Activated naive CD4-positive, alpha-beta T cell treated with anti-CD3 and anti-CD28 coated beads, Interleukin-2, amount 50 U/mL, for 24 hours (primary cell): ENCODE measurements around the gene TBC1D1.

Experiments
- H3K27ac Mint-ChIP-seq: one replicate; pipeline ENCODE4 v1.8.0; 2021; ENCODE audit warnings: mild to moderate bottlenecking, mixed read lengths
- H3K27me3 Mint-ChIP-seq: one replicate; pipeline ENCODE4 v1.8.0; 2021; ENCODE audit warnings: mixed read lengths
- H3K36me3 Mint-ChIP-seq: one replicate; pipeline ENCODE4 v1.8.0; 2021; ENCODE audit warnings: mixed read lengths
- H3K4me1 Mint-ChIP-seq: one replicate; pipeline ENCODE4 v1.8.0; 2021; ENCODE audit warnings: mixed read lengths
- H3K4me3 Mint-ChIP-seq: one replicate; pipeline ENCODE4 v1.8.0; 2021; ENCODE audit warnings: mild to moderate bottlenecking, mixed read lengths
- H3K9me3 Mint-ChIP-seq: one replicate; pipeline ENCODE4 v1.8.0; 2021; ENCODE audit warnings: mixed read lengths

The TBC1D1 gene

DNA sequence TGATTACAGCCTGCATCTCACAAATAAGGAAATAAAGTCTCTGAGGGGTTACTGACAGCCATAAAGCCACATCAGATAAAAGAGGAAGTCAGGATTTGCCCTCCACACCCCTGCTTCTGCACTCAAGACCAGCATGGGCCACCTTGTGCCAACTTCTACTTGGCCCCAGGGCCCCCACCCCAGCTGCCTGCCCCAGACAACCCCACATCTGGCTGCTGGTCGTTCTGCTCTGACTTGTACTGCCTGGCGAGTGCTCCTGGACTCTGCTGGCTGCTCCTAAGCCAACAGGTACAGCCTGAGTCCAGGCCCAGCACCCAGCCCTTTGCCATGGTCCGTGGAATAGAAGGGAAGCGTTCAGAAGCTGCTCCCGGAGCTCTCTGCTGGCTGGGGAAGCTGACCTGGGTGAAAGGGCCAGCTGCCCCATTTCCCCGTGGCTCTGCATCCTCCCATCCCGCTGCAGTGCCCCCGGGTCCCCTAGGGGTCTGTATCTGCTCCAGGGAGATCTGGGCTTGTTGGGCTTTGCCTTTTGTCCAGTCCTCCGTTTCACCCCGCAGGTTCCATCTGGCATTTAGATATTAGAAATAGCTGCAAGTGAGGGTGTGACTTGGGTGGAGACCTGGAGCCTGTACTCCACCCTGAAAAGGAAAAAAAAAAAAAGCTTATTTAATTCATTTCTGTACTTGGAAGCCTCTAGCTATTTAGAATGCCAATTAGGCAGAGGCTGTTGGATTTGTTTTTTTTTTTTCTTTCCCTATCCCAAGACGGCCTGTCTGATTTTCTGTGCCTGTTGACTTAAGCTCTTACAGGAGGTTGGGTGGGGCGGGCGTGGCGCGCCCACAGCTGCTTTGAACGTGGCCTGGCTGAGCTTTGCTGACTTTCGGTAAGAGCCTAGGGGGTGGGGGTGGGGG, 264.1 kb downstream of the TBC1D1 start:
- no peaks in the 10 kb centered on the region for H3K27me3 Mint-ChIP-seq
- H3K27ac Mint-ChIP-seq, result no peak overlapping the region
- H3K36me3 Mint-ChIP-seq, result peaks cover 1% of the 10 kb centered on the region
- peaks cover 66% of the 10 kb centered on the region for H3K4me1 Mint-ChIP-seq
- no peak overlapping the region for H3K4me3 Mint-ChIP-seq
- H3K9me3 Mint-ChIP-seq, result no peaks in the 10 kb centered on the region

DNA sequence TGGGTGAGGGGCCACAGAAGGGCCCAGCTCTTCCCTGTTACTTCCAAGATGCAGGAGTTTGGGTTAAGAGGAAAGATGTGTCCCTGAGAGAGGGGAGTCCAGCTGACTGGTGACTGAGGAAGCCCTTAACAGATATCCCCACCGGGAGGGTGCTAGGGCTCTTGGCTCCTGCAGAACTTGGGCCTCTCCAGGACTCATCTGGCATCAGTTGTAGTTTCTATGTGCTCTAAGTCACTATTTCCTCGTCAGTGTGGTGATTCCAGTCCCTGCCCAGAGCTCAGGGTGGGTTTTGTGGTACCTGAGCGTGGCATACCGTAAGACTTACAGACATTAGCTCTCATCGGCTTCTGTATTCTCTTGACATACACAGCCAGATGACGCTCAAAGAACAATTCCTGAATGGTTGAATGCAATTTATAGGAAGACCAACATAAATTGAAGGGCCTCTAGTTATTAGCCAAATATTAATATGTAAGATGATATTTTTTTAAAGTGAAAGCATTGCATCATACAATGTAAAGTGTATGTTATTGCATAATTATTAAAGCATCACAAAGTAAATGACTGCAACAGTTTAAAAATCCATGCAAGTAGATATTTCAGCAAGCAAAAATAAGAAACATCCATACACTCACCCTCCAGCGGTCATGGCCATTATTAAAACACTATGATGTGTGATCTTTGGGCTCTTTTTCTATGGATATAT, 264.9 kb downstream of the TBC1D1 start:
- H3K27me3 Mint-ChIP-seq, result no peaks in the 10 kb centered on the region
- peaks cover 72% of the 10 kb centered on the region for H3K4me1 Mint-ChIP-seq
- peak overlapping the region; percentile 90 for H3K27ac Mint-ChIP-seq
- no peak overlapping the region for H3K4me3 Mint-ChIP-seq
- H3K36me3 Mint-ChIP-seq, result peaks cover 1% of the 10 kb centered on the region
- no peaks in the 10 kb centered on the region for H3K9me3 Mint-ChIP-seq

DNA sequence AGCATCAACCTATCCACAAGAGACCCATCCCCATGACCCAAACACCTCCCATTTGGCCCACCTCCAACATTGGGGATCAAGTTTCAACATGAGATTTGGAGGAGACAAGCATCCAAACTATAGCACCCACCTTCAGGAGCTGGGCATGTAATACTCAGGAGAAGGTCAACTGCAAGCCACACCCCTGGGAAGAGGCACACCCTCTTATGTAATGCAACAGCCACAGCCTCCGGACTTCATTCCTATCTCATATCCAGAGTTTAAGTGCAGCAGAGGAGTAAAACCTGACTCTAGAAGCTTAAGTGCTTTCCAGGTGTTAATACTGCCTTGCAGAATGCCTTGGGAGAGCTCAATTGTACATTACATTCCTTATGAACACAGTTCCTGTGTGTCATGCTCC, 266.7 kb downstream of the TBC1D1 start:
- Mint-ChIP-seq H3K9me3 (no peaks in the 10 kb centered on the region), H3K27ac (no peak overlapping the region), H3K4me1 (peaks cover 87% of the 10 kb centered on the region), H3K4me3 (no peak overlapping the region), H3K27me3 (no peaks in the 10 kb centered on the region), H3K36me3 (peaks cover 1% of the 10 kb centered on the region)

DNA sequence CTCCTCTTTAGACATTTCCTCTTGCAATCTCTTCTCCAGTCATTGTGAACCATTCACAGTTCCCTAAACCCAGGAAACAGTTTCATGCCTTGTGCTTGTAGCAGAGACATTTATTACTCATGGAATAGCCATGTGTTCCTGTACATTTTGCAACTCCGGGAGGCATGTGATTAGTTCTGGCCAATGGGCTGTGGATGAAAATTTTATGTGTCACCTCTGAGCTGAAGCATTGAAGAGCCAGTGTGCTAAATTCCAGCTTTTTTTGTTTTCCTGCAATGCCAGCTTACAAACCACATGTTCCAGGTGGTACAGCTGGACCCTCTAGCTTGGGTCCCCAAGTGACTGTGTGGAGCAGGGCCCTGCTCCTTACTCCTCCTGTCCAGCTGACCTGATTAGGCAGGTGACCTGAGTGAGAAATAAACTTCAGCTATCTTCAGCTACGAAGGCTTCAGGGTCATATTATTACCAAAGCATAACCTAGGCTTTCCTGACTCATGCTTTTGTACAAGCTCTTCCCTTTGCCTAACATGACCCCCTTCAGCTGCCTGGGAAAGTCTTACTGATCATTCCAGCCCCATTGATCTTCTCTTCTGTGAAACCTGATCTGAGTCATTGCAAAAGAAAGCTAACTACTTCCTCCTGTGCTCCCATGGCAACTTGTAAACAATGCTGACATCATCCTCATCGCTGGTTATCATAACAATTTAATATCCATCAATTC, 269.8 kb downstream of the TBC1D1 start:
- Mint-ChIP-seq H3K36me3 (peaks cover 3% of the 10 kb centered on the region), H3K9me3 (no peaks in the 10 kb centered on the region), H3K4me1 (peaks cover 85% of the 10 kb centered on the region), H3K27ac (peak overlapping the region; percentile 96), H3K4me3 (peak overlapping the region; percentile 15), H3K27me3 (no peaks in the 10 kb centered on the region)

DNA sequence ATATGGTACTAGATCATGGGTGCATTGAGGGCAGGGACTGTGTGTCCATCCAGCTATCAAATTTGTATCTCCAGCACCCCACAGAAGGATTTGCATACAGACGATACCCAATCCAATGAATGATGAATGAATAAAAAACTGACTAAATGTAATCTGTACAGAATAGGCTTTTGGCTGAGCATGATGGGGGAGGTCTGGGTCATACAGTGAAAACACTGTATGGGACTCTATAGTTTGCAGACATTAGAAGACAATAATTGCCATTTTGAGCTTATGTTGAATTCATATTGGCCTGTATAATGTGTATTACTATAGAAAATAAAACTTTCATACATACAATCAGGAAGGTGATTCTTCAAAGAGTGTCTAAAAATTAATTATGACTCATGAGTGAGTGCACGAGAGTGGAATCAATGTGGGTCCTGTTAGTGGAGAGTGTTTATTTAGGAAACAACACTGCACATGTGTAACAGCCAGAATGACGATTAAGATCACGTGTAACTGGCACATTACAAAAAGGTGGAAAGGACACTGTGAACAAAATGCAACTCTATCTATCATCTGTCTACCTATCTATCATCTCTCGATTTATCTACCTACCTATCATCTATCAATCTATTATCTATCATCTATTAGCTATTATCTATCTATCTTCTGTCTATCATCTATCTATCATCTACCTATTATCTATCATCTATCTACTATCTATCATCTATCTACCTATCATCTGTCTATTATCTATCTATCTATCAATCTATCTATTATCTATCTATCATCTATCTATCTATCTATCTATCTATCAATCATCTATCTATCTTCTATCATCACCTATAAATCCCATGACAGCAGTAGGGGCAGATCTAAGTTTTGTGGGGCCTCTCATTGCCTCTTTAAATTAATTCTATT, 270.6 kb downstream of the TBC1D1 start:
- Mint-ChIP-seq H3K4me1 (peaks cover 84% of the 10 kb centered on the region), H3K27ac (peak overlapping the region; percentile 96), H3K36me3 (peaks cover 2% of the 10 kb centered on the region), H3K27me3 (no peaks in the 10 kb centered on the region), H3K4me3 (peak overlapping the region; percentile 37), H3K9me3 (no peaks in the 10 kb centered on the region)

DNA sequence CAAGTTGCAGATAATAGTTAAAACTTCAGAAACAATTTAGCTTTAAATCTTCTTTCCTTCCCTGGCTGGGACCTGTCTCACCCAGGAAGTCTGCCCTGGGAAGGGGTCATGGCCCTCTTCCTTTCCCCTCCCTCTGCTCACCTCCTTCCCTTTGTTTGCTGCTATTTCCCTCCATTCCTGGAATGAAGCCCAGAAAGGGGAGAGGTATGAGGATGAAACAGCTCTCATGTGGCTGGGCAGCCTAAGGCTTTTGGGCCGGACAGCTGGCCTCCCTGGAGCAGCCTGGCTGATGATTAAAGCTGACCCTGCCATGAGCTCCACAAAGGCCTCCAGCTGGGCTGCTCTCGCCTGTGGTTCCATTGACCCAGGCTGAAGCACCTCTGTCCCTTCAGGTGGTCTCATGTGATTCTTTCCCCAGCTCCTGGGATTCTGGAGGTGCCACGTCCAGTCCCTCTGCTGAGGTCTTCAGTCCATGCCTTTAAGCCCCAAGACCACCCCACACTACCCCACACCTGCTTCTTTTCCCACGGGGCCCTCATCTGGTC, 271.4 kb downstream of the TBC1D1 start:
- Mint-ChIP-seq H3K27me3 (no peaks in the 10 kb centered on the region), H3K27ac (peak overlapping the region; percentile 95), H3K4me1 (peaks cover 87% of the 10 kb centered on the region), H3K9me3 (no peaks in the 10 kb centered on the region), H3K36me3 (peaks cover 2% of the 10 kb centered on the region), H3K4me3 (no peak overlapping the region)

DNA sequence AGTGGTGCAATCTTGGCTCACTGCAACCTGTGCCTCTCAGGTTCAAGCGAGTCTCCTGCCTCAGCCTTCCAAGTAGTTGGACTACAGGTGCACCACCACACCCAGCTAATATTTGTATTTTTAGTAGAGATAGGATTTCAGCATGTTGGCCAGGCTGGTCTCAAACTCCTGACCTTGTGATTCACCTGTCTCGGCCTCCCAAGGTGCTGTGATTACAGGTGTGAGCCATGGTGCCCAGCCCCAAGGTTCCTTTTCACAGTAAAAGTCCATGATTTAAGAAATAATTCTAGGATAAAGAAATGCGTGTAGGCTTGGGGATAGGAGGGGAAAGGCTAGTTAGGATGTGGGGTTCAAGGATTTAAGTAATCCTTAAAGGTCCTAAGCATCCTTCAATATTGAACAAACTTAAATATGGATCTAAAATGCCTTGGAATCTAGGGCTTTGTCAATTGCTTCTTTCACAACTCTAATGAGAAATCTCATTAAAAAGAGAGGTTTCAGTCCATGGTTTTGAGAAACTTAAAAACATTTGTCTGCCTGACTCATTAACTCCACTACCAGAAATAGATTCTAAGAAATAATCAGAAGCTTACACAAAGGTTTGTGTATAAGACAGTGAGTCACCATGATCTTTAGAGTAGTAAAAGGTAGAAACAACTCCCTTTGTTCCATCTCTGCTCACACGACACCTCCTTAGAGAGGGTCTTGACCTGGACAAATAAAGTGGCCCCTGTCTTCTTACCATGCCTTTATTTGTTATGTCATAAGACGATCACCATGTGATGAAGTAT, 272.5 kb downstream of the TBC1D1 start:
- Mint-ChIP-seq H3K27ac (peak overlapping the region; percentile 95), H3K36me3 (peaks cover 2% of the 10 kb centered on the region), H3K4me3 (peak overlapping the region; percentile 26), H3K9me3 (no peaks in the 10 kb centered on the region), H3K27me3 (no peaks in the 10 kb centered on the region), H3K4me1 (peaks cover 76% of the 10 kb centered on the region)

DNA sequence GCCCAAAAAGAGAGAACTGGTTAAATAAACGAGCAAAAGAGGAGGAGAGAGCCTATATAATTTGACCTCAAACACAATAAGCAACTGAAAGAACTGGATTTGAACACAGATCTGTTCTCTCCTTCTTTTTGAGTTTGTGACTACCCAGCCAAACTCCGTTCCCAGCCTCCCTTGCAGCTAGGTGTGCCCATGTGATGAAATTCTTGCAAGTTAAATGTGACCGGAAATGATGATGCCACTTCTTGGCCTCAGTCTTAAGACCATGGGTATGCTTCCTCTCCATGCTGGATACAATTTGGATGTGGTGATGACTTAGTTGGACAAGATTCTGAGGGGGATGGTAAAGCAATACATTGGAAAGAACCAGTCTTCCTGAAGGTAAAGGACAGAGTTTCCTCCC, 273.5 kb downstream of the TBC1D1 start:
- Mint-ChIP-seq H3K4me1 (peaks cover 67% of the 10 kb centered on the region), H3K27ac (peak overlapping the region; percentile 95), H3K36me3 (peaks cover 2% of the 10 kb centered on the region), H3K4me3 (no peak overlapping the region), H3K27me3 (no peaks in the 10 kb centered on the region), H3K9me3 (no peaks in the 10 kb centered on the region)

DNA sequence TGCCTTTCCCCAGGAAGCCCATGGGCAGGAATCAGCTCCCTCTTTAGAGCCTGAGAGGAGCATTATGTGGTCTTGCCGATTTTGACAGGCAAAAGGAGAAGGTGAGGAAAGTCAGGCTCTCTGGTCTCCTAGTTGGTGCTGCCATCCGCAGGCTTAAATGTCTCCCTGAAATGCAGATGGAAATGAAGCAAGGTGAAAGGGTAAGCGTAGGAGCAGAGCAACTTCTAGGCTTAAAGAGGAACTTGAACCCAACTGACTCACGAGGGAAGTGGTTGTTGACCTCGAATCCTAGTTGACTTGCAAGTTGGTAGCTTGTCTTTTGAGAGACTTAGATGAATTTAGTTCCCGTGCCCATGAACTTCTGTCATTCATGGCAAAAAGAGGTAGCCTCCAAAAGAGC, 275.2 kb downstream of the TBC1D1 start:
- H3K27me3 Mint-ChIP-seq, result no peaks in the 10 kb centered on the region
- H3K4me3 Mint-ChIP-seq, result no peak overlapping the region
- peak overlapping the region; percentile 66 for H3K27ac Mint-ChIP-seq
- no peaks in the 10 kb centered on the region for H3K9me3 Mint-ChIP-seq
- peaks cover 53% of the 10 kb centered on the region for H3K4me1 Mint-ChIP-seq
- peaks cover 2% of the 10 kb centered on the region for H3K36me3 Mint-ChIP-seq

DNA sequence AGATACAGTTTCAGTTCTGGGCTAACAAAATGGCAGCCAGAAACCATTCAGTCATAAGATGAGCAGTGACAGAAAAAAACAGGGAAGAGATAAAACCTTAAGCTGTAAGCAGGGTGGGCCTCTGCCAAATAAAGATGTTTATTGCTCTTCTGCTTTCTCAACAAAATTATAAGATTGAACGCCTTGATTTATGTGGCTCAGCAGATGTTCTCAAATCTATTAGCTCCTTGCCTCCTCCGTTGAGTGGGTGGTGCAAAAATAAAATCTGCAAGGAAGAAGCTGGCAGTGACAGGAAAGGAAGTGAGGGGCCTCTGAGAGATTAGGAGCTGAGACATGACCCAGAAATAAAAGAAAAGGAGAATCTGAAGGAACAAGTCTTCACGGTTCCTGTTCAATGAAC, 275.9 kb downstream of the TBC1D1 start:
- Mint-ChIP-seq H3K9me3 (no peaks in the 10 kb centered on the region), H3K27ac (peak overlapping the region; percentile 13), H3K36me3 (peaks cover 2% of the 10 kb centered on the region)

DNA sequence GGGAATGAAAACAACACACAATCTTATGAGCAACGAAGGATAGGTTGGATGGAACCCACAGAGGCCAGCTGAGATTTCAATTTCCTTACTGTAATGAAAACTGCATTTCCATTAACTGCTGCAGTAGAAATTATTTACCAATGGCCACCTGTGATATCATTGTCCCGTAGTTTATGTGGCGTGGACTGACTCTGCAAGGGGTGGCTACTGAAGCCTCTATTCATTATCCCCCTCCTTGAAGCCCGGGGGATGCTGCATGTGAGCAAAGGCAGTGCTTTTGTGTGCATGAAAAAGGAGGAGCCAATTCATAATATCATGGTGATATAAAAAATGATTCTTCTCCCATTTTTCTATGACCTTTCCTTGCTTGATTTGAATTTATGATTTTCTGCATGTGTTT, 277.1 kb downstream of the TBC1D1 start:
- H3K27ac Mint-ChIP-seq, result peak overlapping the region; percentile 1
- no peaks in the 10 kb centered on the region for H3K9me3 Mint-ChIP-seq

More for the DNA sequence above, 275.9 kb downstream of the TBC1D1 start:
- Mint-ChIP-seq H3K4me1 (peaks cover 46% of the 10 kb centered on the region), H3K27me3 (no peaks in the 10 kb centered on the region), H3K4me3 (peak overlapping the region; percentile 3)

DNA sequence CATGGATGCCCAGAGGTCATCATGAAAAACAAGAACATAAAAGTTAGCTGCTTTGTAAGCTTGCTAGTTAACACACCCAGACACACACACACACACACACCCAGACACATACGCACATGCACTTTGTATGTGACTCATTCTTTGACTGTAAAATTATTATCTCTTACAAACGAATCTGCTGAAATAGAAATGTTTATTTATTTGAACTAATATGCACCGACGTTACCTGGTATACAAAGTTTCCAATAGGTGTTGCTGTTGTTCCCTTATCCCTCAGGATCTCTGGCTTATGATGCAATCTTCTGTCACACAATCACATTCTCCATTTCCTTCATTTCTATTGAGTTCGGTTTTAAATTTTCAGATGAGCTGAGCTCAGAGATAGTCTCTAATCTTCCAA, 278.6 kb downstream of the TBC1D1 start:
- H3K9me3 Mint-ChIP-seq, result no peaks in the 10 kb centered on the region
- H3K4me1 Mint-ChIP-seq, result peaks cover 29% of the 10 kb centered on the region
- H3K27ac Mint-ChIP-seq, result no peak overlapping the region
- peaks cover 3% of the 10 kb centered on the region for H3K36me3 Mint-ChIP-seq
- no peak overlapping the region for H3K4me3 Mint-ChIP-seq
- H3K27me3 Mint-ChIP-seq, result no peaks in the 10 kb centered on the region

More for the DNA sequence above, 277.1 kb downstream of the TBC1D1 start:
- peaks cover 35% of the 10 kb centered on the region for H3K4me1 Mint-ChIP-seq
- no peak overlapping the region for H3K4me3 Mint-ChIP-seq
- no peaks in the 10 kb centered on the region for H3K27me3 Mint-ChIP-seq
- H3K36me3 Mint-ChIP-seq, result peaks cover 3% of the 10 kb centered on the region

DNA sequence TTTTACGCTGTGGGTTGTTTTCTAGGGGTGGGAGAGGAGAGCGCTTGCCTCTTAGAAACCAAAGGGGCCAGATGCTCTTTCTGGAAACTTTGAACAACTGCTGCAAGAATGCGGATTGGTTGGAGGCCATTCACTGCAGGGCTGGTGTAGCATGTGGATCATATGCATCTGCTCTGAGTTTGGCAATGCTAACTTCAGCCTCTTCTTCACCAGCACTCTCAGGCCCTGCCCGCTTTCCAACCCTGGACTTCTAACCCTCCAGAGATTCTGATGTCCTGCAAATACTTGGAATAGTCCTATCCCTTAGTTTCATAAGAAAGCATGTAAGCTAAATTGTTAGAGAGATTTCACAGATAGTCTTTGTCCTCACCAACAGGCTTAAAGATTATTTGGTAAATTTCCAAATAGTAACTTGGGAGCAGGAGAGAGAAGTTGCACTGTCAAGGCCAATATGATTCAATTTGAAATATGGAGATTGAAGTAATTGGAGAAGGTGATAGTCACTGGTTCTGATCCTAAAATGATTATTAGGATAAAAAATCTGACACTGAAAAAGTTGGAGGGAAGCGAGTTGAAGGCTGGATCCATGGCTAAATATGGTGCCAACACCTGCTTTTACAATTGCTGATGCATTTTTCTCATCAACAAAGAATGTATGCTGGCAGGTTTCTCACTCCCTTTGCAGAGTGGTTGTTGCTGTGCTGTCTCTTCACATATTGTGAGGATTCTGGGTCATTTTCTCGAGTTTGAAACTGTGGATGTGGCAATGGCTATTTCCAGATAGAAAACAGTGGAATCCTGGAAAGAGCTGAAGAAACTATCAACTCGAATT, 279.7 kb downstream of the TBC1D1 start:
- Mint-ChIP-seq H3K9me3 (no peaks in the 10 kb centered on the region), H3K36me3 (peaks cover 1% of the 10 kb centered on the region), H3K27me3 (no peaks in the 10 kb centered on the region), H3K4me1 (peaks cover 34% of the 10 kb centered on the region), H3K4me3 (no peak overlapping the region), H3K27ac (no peak overlapping the region)
